ENCODE data around the gene ZDHHC6.

Gene ZDHHC6

DNA sequence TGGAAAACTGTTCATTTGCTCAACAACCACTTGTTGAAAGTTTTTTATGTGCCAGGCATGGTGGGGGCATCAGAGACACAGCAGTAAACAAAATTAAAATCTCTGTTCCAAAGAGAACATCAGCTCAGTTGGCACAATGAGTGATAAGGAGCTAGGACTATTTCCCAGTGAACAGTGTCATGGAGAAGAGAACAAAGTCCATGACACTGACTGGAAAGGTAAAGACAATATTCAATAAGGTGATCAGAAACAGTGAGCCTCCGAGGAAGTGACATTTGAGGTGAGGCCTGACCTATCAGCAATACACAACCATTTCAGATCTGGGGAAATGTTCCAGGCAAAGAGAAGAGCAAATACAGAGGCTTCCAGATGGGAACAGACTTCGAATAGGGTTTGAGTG, 58.2 kb downstream of the ZDHHC6 start:
- no peak for TF ChIP-seq GATA2 (IDR thresholded peaks at IDR 0.05; ENCODE audit: low read depth, low read length)
- TF ChIP-seq GATA3 (IDR thresholded peaks at IDR 0.05; ENCODE audit: low read depth, low read length) = no peak

DNA sequence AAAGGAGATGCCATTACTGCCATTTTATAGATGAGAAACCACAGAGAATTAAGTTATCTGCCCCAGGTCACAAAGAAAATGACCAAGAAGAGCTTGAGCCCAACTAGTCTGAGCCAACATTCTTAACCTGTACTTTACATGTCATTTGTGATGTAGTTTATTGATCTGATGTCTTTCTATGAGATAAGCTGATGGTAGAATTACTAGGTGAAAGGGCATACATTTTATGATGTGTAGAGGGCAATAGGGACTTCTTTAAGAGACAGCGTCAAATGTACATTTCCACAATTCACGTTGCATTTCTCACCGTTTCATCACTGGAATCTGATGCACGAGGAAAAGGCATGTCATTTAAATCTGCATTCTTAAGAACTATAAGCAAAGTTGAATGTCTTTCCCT, 61.5 kb downstream of the ZDHHC6 start:
- TF ChIP-seq GATA2 (IDR thresholded peaks at IDR 0.05; ENCODE audit: low read depth, low read length) (no peak), GATA3 (IDR thresholded peaks at IDR 0.05; ENCODE audit: low read depth, low read length) (no peak)

DNA sequence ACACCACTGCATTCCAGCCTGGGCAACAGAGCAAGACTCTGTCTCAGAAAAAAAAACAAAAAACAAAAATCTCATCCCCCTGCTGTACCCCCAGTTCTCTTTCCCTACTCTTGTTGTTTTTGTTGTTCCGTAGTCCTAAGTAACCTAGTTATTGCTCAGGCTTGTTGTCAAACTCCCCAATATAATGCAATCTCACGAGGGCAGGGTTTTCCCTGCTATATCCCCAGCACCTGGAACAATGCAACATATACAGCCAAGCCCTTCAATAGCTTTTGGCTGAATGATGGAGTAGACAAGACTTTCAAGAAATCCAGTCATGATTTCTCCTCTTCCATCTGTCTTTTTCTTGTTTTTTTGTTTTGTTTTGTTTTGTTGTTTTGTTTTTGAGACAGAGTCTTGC, 62.6 kb downstream of the ZDHHC6 start:
- TF ChIP-seq GATA2 (IDR thresholded peaks at IDR 0.05; ENCODE audit: low read depth, low read length) (no peak), GATA3 (IDR thresholded peaks at IDR 0.05; ENCODE audit: low read depth, low read length) (no peak)

DNA sequence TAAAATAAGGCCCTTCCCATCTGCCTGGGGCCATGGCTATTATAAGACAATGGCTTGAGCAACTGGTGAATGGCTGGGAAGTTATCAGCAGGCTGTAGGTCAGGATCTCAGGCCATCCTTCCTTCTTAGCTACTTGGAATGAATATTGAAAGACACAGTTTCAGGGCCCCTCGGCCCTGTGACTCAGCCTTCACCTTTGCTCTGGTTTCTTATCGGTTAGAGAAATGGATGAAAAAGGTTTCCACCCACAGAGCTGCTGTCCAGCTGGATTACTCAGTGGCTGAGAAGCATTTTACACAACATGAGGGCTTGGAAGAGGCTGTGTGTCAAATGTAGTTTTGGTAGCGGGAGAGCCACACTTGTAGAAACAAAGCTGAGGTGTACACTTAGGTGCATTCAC, 63.4 kb downstream of the ZDHHC6 start:
- TF ChIP-seq GATA3 (IDR thresholded peaks at IDR 0.05; ENCODE audit: low read depth, low read length) = no peak

DNA sequence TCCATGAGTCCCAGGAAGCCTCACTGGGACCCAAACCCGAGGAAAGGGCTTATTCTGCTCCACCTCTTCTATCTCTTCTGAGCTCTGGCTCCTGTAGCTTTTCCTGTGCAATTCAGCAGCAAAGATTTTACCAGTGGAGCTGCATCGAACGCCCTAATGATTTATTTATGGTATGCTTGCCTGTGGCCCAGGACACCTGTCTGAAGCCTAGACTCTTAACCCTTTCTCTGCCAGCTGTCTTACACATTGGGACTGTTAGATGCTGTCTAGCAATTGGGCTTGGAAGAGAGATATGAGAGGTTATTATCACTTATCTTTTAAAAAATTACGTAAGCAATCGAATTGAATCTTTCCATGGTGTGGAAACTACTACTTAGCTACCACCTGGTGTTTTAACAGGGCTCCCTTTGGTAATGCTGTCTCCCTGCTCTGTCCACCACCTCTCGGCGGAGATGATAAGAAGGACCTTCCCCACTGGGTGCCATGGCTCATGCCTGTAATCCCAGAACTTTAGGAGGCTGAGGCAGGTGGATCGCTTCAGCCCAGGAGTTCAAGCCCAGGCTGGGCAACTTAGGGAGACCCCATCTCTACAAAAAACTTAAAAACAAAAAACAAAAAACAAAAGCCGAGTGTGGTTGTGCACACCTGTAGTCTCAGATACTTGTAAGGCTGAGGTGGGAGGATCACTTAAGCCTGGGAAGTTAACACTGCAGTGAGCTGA, 64.0 kb downstream of the ZDHHC6 start:
- no peak for TF ChIP-seq GATA2 (IDR thresholded peaks at IDR 0.05; ENCODE audit: low read depth, low read length)
